Activated T-cell treated with anti-CD3 and anti-CD28 coated beads for 4 hours (primary cell): ENCODE data around the gene NOS1.
A peak's percentile ranks its signal among the peaks of the same experiment; 100 is the strongest.
"Not testable (repeated sequence)": the region's sequence is repeated elsewhere in the genome, so short reads cannot be mapped to it uniquely, and the experiment has no call there.

Source experiments
- DNase-seq: peaks from one replicate; pipeline ENCODE4 v3.0.0-alpha.2; 2020

The NOS1 gene

GRCh38 chr12:117361347-117361751 is at the start of gene NOS1:
Gene NOS1, minus strand, starts transcription at chr12:117361626. Its CDS starts 30,557 bp downstream, at chr12:117331069.
- no peak for DNase-seq

GRCh38 chr12:117409286-117409685 is 47.9 kb upstream of the NOS1 start:
- no peak for DNase-seq

GRCh38 chr12:117408161-117408791 is 46.9 kb upstream of the NOS1 start:
- no peak for DNase-seq

DNA sequence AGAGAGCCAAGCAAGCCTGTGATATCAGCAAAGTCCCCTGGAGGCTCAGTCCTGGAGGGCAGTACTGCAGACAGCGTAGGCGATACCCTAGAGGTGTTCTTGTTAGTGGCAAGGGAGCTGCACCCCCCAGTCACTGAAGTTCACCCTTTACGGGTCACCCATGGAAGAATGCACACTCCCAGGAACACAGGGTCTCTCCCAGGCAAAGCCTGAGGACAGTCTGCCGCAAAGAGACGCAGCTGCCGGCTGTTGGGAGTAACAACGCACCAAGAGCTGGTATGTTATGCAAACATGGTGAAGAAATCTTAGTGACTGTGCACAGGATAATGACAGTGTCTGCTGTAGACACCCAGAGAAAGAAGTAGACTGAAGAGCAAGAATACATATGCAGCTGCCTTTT is 43.5 kb upstream of the NOS1 start:
- no peak for DNase-seq

- no peak for DNase-seq
These were observed 42.9 kb upstream of the NOS1 start for GRCh38 chr12:117404203-117404853.

DNA sequence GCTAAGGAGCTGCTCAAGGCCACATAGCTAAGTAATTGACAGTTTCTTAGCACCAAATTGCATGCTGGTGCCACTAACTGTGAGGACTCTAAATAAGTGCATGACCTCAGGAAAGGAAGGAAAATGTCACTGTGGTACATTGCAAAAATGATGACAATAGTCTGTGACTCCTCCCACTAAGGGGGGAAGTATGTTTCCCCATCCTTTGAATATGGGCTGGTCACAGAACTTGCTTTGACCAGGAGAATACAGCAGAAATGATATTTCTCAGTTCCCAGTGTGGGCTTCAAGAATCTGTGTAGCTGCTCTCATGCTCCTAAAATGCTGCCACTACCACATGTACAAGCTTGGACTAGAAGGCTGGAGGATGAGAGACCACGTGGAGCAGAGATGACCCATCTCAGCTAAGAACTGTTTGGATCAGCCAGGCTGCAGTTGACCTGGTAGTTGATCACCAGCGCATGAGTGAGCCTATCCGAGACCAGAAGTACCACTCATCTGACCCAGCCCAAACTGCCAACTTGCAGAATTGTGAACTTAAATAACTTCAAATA is 42.2 kb upstream of the NOS1 start:
- DNase-seq = no peak

DNA sequence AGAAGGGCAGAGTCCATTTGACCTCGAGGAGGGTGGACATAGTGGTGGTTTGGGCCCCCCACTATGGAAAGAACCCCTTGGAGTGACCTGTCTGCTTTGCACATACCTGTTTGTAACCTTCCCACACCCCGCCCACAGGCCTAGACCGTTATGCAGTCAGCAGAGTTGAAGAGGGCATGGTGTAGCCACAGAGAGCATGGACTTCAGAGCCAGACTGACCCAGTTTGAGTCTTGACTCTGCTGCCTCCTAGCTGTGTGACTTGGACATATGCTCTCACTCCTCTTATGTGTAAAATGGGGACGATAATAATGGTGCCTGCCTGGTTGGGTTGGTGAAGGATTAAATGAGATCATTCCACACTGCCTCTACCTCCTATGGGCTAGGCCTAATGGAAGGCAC is 40.9 kb upstream of the NOS1 start:
- DNase-seq = no peak

- DNase-seq = no peak
These were observed 39.5 kb upstream of the NOS1 start for GRCh38 chr12:117400912-117401311.

- not testable (repeated sequence) for DNase-seq
These were observed 37.1 kb upstream of the NOS1 start for GRCh38 chr12:117398482-117398881.

- DNase-seq = no peak
These were observed 34.3 kb upstream of the NOS1 start for GRCh38 chr12:117395766-117396165.

- DNase-seq = no peak
These were observed 33.1 kb upstream of the NOS1 start for GRCh38 chr12:117394491-117394890.

DNA sequence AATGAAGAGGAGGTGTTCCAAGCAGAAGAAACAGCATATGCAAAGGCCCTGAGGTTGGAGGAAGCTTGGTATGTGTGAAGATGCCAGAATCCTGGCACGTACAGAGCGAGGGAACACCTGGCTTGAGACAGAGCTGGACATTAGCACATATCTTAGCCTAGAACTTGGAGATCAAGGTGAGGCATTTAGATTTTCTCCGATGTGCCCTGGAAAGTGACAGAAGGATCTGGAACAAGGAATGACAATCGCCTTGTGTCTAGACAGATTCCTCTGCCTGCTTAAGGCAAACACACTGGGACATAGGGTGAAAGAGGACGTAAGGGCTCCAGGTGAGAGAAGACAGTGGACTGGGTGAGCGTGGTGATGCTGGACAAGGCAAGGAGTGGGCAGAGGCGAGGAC is 32.2 kb upstream of the NOS1 start:
- no peak for DNase-seq

GRCh38 chr12:117390866-117391265 is 29.4 kb upstream of the NOS1 start:
- DNase-seq = no peak

- no peak for DNase-seq
These were observed 27.6 kb upstream of the NOS1 start for GRCh38 chr12:117388951-117389446.

GRCh38 chr12:117387832-117388231 is 26.4 kb upstream of the NOS1 start:
- DNase-seq = no peak

DNA sequence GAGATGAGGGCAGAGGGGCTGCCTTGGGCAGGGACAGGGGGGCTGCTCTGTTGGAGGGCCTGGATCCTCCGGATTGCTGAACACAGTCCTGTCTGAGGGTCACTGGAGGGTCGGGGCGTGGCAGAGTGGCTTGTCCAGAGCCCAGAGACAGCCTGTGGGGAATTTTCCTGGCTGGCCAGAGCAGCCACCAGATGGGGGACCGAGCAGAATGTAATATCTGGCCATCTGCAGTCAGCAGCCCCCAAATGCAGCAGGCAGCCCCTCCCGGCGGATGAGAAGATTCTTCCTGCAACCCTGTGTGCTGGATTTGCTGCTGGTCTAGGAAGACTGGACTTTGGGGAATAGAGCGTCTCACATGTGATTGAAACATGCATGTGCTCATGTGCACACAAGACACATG is 23.3 kb upstream of the NOS1 start:
- DNase-seq = no peak

DNA sequence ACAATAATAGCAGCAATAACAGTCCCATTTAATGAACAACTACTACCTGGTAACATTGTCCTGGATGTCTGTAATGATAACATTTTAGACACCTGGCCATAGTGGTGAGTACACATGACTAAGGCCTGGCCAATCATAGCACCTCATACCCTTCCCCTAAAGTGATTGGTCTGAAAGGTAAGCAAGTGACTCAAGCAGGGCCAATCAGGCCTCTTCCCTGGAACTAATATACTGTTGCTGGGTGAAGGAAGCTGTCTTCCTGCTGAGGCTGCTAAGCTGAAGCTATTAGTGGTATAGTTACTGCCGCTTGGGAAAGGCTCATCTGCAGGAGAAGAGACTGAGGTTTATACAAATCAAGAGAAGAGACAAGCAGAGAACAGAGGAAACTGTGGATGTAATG is 18.7 kb upstream of the NOS1 start:
- no peak for DNase-seq

GRCh38 chr12:117377758-117378157 is 16.3 kb upstream of the NOS1 start:
- DNase-seq = no peak

DNA sequence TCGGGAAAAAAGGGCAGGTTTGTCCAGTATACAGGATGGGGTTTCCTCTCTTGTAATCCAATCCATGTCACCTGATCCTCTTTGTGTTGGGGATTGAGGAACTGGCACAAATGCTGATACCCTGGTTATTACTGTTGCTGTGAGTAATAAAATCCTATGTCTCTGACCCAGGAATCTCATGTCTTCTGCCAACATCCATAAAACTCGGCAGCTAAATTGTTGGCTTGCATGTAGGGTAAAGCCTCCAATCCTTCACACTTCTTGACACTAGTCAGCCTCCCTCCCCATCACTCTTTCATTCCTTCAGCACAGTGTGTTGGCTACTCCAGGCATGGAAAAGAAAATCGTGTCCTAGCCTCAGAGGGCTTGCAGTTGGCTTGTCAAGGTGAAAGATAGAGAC is 9.2 kb upstream of the NOS1 start:
- no peak for DNase-seq

DNA sequence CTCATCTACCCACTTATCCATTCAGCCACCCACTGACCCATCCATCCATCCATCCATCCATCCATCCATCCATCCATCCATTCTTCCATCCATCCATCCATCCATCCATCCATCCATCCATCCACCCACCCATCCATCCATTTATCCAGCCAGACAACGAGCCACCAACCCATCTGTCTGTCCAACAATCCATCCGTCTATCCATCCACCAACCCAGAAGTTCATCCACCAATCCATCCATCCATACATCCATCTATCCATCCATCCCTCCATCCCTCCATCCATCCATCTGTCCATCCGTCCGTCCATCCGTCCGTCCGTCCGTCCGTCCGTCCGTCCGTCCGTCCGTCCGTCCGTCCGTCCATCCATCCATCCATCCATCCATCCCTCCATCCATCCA is 8.6 kb upstream of the NOS1 start:
- not testable (repeated sequence) for DNase-seq

DNA sequence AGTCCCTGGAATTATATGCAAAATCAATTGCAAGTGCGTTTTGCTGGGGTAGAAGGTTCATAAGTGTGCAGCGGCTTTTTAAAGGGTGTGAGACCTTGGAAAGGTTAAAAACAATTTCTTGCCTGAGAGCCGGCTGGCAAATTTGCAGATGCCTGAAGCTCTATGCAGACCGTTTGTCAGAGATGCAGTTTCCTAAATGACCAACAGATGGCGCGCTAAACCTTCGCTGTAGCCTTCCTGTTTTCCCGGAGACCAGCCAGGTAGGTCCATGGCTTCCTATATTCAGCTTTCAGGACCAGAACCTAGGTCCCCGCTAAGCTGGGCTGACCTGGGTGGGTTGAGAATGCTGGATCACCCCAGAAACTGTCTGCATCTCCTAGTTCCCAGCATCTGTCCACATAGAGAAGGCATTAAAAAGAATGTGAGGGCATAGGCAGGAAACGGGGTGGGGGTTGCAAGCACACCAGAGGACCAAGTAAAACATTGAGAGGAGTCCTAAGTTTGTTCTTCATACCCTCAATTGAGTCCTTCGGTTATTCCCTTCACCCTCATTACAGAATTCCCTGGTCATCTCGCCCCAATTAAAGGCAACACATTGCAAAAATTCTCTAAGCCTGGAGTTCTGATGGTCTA is 5.7 kb upstream of the NOS1 start:
- peak; percentile 7 for DNase-seq

GRCh38 chr12:117365049-117365616 is 3.7 kb upstream of the NOS1 start:
- DNase-seq = no peak

- DNase-seq = no peak
These were observed 2.6 kb upstream of the NOS1 start for GRCh38 chr12:117363953-117364486.
